Liver (tissue), 9 donors: ENCODE measurements around the gene GNG8. TPM values are rescaled to one million over a fixed set of nuclear protein-coding genes. Genes with fewer than 3 reads are reported as not detected.

Experiments used
- DNase-seq: peaks from one replicate; pipeline ENCODE4 v3.0.0-alpha.2; 2017; ENCODE audit warnings: low spot score
- H3K27ac ChIP-seq, 2 donors: one replicate each; pipeline ENCODE4 v1.7.0; 2013; ENCODE audit warnings: inconsistent platforms in 2 of 2, low read length in 2 of 2, control low read depth in 1 of 2, low read depth in 1 of 2, mild to moderate bottlenecking in 1 of 2
- H3K27me3 ChIP-seq, 4 donors: one replicate each; pipeline versions ENCODE4 v1.6.1 to v1.7.0; 2013; ENCODE audit warnings: low read length in 3 of 4, inconsistent platforms in 1 of 4, mild to moderate bottlenecking in 1 of 4, moderate library complexity in 1 of 4; ENCODE audit not compliant: control insufficient read depth in 4 of 4, insufficient read depth in 4 of 4
- H3K36me3 ChIP-seq, 4 donors: one replicate each; pipeline versions ENCODE4 v1.6.1 to v1.7.0; 2013; ENCODE audit warnings: low read length in 3 of 4, mild to moderate bottlenecking in 3 of 4, low read depth in 1 of 4, moderate library complexity in 1 of 4; ENCODE audit not compliant: control insufficient read depth in 4 of 4, insufficient read depth in 3 of 4
- H3K4me1 ChIP-seq, 4 donors: one replicate each; pipeline versions ENCODE4 v1.6.1 to v1.7.0; 2013; ENCODE audit warnings: low read length in 3 of 4, mild to moderate bottlenecking in 3 of 4, moderate library complexity in 1 of 4; ENCODE audit not compliant: control insufficient read depth in 4 of 4, insufficient read depth in 4 of 4
- H3K4me3 ChIP-seq, 3 donors: one replicate each; pipeline versions ENCODE4 v1.6.1 to v1.7.0; 2013; ENCODE audit warnings: low read length in 3 of 3, control low read depth in 1 of 3, low read depth in 1 of 3, mild to moderate bottlenecking in 1 of 3
- H3K9ac ChIP-seq, 2 donors: one replicate each; pipeline ENCODE4 v1.7.0; 2013; ENCODE audit warnings: low read length in 2 of 2, mild to moderate bottlenecking in 2 of 2, moderate library complexity in 2 of 2, control low read depth in 1 of 2, low read depth in 1 of 2
- H3K9me3 ChIP-seq, 4 donors: one replicate each; pipeline versions ENCODE4 v1.6.1 to v1.7.0; 2013; ENCODE audit warnings: low read length in 3 of 4; ENCODE audit not compliant: control insufficient read depth in 4 of 4
- ATF3 ChIP-seq: IDR thresholded peaks from 2 replicates; pipeline ENCODE4 v1.6.1; 2016; ENCODE audit warnings: antibody characterized with exemption
- CTCF ChIP-seq: fragments of 150-350 bp; IDR thresholded peaks from 2 replicates; pipeline ENCODE4 v1.5.1; 2017; ENCODE audit warnings: improper control_type of control experiment, low read depth, low read length; ENCODE audit not compliant: missing input control
- EGR1 ChIP-seq, 2 donors: IDR thresholded peaks; 2 replicates each; pipeline ENCODE4 v1.6.1; 2016 to 2018; ENCODE audit warnings: antibody characterized with exemption in 2 of 2, low read depth in 2 of 2
- FOXA1 ChIP-seq: IDR thresholded peaks from 2 replicates; pipeline ENCODE4 v1.6.1; 2016; ENCODE audit warnings: antibody characterized with exemption
- FOXA2 ChIP-seq: IDR thresholded peaks from 2 replicates; pipeline ENCODE4 v1.6.1; 2016; ENCODE audit warnings: antibody characterized with exemption
- GABPA ChIP-seq, 2 donors: IDR thresholded peaks in 1 of 2; conservative IDR thresholded peaks in 1 of 2; 2 replicates each; pipeline ENCODE4 v1.6.1; 2016; ENCODE audit warnings: antibody characterized with exemption in 2 of 2, mild to moderate bottlenecking in 1 of 2, moderate library complexity in 1 of 2
- HNF4A ChIP-seq, 2 donors: conservative IDR thresholded peaks; 2 replicates each; pipeline ENCODE4 v1.6.1; 2016; ENCODE audit warnings: antibody characterized with exemption in 2 of 2, mild to moderate bottlenecking in 2 of 2
- HNF4G ChIP-seq: IDR thresholded peaks from 2 replicates; pipeline ENCODE4 v1.6.1; 2016; ENCODE audit warnings: antibody characterized with exemption
- JUND ChIP-seq, 2 donors: IDR thresholded peaks; 2 replicates each; pipeline ENCODE4 v1.6.1; 2016; ENCODE audit warnings: antibody characterized with exemption in 2 of 2
- MAX ChIP-seq: IDR thresholded peaks from 2 replicates; pipeline ENCODE4 v1.6.1; 2016; ENCODE audit warnings: antibody characterized with exemption
- NR2F2 ChIP-seq: IDR thresholded peaks from 2 replicates; pipeline ENCODE4 v1.6.1; 2016; ENCODE audit warnings: antibody characterized with exemption
- RAD21 ChIP-seq, 2 donors: IDR thresholded peaks; 2 replicates each; pipeline ENCODE4 v1.6.1; 2016; ENCODE audit warnings: antibody characterized with exemption in 2 of 2, mild to moderate bottlenecking in 2 of 2
- REST ChIP-seq: IDR thresholded peaks from 2 replicates; pipeline ENCODE4 v1.6.1; 2016; ENCODE audit warnings: antibody characterized with exemption, mild to moderate bottlenecking
- RXRA ChIP-seq, 2 donors: IDR thresholded peaks; 2 replicates each; pipeline ENCODE4 v1.6.1; 2017 to 2018; ENCODE audit warnings: antibody characterized with exemption in 2 of 2, mild to moderate bottlenecking in 1 of 2
- SP1 ChIP-seq: IDR thresholded peaks from 2 replicates; pipeline ENCODE4 v1.6.1; 2018; ENCODE audit warnings: antibody characterized with exemption, mild to moderate bottlenecking
- TAF1 ChIP-seq: conservative IDR thresholded peaks from 2 replicates; pipeline ENCODE4 v1.6.1; 2016; ENCODE audit warnings: antibody characterized with exemption, mild to moderate bottlenecking
- YY1 ChIP-seq: IDR thresholded peaks from 2 replicates; pipeline ENCODE4 v1.6.1; 2016; ENCODE audit warnings: antibody characterized with exemption, mild to moderate bottlenecking
- ZBTB33 ChIP-seq: IDR thresholded peaks from 2 replicates; pipeline ENCODE4 v1.6.1; 2016; ENCODE audit warnings: antibody characterized with exemption
- WGBS: extraction: QIAGEN DNeasy Blood & Tissue Kit; methylation state at CpG from one replicate; pipeline ENCODE4 v1.1.7; 2013; 5-methylcytosine and 5-hydroxymethylcytosine counted together
- polyA plus RNA-seq, 2 donors: library from polyadenylated mRNA; stranded (reverse) in 1 of 2; unstranded in 1 of 2; fragments of 200-250 nt in 1 of 2; fragments of >200 nt in 1 of 2; fragmentation: Nextera tagmentation in 1 of 2; extraction: Ambion mirVana in 1 of 2; gene quantifications; one replicate each; pipeline versions ENCODE4 v1.2.1 to v1.2.3, GENCODE V29; 2013 to 2015
- total RNA-seq, 2 donors: library from RNA; depleted of rRNA; stranded (reverse); fragments of >200 nt; gene quantifications; one replicate each; pipeline ENCODE4 v1.2.3, GENCODE V29; 2014
- donor health status: healthy.
- donor health status: healthy.
- donor health status: healthy.
- donor health status: healthy.
- donor health status: healthy.

GNG8 gene
- total and polyA plus RNA-seq, 4 donors: not detected

GRCh38 chr19:46598372-46598917, 37.6 kb downstream of the GNG8 start:
- Histone ChIP-seq H3K27me3 (no peaks in the 10 kb centered on the region), H3K27ac (no peak overlapping the region), H3K36me3 (no peaks in the 10 kb centered on the region), H3K9ac (no peak overlapping the region), H3K4me3 (no peak overlapping the region), H3K4me1 (peaks cover 2 to 20% (median 15%) of the 10 kb centered on the region in 4 donors), H3K9me3 (peaks cover 0 to 2% (median under 1%) of the 10 kb centered on the region in 4 donors)
- 97% methylated on average over 4 of the region's 4 CpGs for WGBS
- no peak for DNase-seq
- TF ChIP-seq TAF1: no peak
- no peak for TF ChIP-seq HNF4A (conservative IDR thresholded peaks at IDR 0.05)
- no peak for TF ChIP-seq ATF3
- TF ChIP-seq HNF4G: no peak
- no peak for TF ChIP-seq FOXA1
- TF ChIP-seq CTCF: no peak
- TF ChIP-seq ZBTB33: no peak
- no peak for TF ChIP-seq FOXA2
- TF ChIP-seq RXRA (IDR thresholded peaks at IDR 0.05): no peak
- TF ChIP-seq JUND (IDR thresholded peaks at IDR 0.05): no peak
- no peak for TF ChIP-seq REST
- TF ChIP-seq YY1: no peak
- TF ChIP-seq MAX: no peak
- no peak for TF ChIP-seq GABPA (IDR thresholded peaks at IDR 0.05 in 1 of 2, conservative IDR thresholded peaks at IDR 0.05 in 1 of 2)
- TF ChIP-seq NR2F2: no peak
- TF ChIP-seq RAD21 (IDR thresholded peaks at IDR 0.05): no peak
- no peak for TF ChIP-seq SP1
- no peak for TF ChIP-seq EGR1 (IDR thresholded peaks at IDR 0.05; ENCODE audit: low read depth in 2 of 2)
